ENCODE data around the gene IL1R2. TPM values are rescaled to one million over a fixed set of nuclear protein-coding genes. Genes with fewer than 3 reads are reported as not detected.

Gene IL1R2
- total and polyA plus RNA-seq, 4 donors = 7.3 to 902 (median 64.1) TPM

DNA sequence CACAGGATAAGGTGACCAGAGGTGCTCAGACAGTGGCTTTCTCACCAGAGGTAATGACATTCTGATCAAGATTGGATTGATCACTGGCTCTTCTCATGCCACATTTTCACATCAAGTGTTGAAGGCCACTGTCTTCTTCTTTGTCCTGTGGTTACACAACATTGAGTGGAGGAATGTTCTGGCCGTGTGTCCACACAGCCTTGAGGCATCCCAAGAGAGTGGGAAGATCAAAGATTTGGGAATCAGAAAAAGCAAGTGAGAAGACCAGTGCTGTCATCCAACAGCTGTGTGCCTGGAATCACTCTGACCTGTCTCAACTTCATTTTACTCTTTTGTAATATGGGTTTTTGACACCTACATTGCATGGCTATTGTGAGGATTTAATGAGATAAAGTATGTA, 67.4 kb downstream of the IL1R2 start:
- Histone ChIP-seq H3K9me3 (ENCODE audit: control insufficient read depth in 4 of 4, insufficient read depth in 3 of 4, low read length in 3 of 4) (no peaks in the 10 kb centered on the region), H3K9ac (ENCODE audit: insufficient read depth in 1 of 2, low read length in 2 of 2) (no peak overlapping the region), H3K36me3 (ENCODE audit: control insufficient read depth in 4 of 4, insufficient read depth in 4 of 4, low read length in 4 of 4) (no peaks in the 10 kb centered on the region), H3K4me3 (no peak overlapping the region), H3K4me1 (ENCODE audit: control insufficient read depth in 5 of 5, insufficient read depth in 5 of 5, low read length in 5 of 5) (peaks cover 9 to 68% (median 22%) of the 10 kb centered on the region in 5 donors), H3K27ac (ENCODE audit: low read depth in 1 of 2, low read length in 1 of 2) (no peak overlapping the region), H3K27me3 (ENCODE audit: control insufficient read depth in 3 of 3, insufficient read depth in 3 of 3, low read length in 2 of 3) (no peaks in the 10 kb centered on the region)
- TF ChIP-seq, protein P1, sequence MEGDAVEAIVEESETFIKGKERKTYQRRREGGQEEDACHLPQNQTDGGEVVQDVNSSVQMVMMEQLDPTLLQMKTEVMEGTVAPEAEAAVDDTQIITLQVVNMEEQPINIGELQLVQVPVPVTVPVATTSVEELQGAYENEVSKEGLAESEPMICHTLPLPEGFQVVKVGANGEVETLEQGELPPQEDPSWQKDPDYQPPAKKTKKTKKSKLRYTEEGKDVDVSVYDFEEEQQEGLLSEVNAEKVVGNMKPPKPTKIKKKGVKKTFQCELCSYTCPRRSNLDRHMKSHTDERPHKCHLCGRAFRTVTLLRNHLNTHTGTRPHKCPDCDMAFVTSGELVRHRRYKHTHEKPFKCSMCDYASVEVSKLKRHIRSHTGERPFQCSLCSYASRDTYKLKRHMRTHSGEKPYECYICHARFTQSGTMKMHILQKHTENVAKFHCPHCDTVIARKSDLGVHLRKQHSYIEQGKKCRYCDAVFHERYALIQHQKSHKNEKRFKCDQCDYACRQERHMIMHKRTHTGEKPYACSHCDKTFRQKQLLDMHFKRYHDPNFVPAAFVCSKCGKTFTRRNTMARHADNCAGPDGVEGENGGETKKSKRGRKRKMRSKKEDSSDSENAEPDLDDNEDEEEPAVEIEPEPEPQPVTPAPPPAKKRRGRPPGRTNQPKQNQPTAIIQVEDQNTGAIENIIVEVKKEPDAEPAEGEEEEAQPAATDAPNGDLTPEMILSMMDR (IDR thresholded peaks at IDR 0.05; ENCODE audit: control extremely low read depth, extremely low read depth) = no peak
- DNase-seq = no peak
- WGBS, 2 donors = 57 to 70% methylated on average over 1 of the region's 1 CpG
- no peak for ATAC-seq (ENCODE audit: insufficient read depth, low FRiP score)

DNA sequence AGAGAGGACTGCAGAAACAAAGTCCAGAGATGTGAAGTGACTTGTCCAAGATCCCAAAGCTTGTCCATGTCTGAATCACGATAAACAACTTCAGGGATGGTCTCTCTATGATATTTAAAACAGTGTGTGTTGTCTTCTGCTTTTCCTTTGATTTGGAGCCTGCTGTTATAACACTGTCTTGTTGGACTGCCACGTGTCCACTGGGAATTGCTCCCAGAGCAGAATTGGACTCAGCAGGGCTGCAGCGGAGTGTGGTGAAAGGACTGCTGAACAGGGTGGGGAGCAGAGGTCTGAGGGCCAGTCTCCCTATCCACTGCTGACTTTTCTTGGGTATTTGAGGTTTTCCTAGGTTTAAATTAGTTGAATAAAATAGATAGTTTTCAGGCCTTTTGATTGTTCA, 68.3 kb downstream of the IL1R2 start:
- peak in 1 of 3 donors; percentile 77 for DNase-seq
- Histone ChIP-seq H3K4me1 (ENCODE audit: control insufficient read depth in 5 of 5, insufficient read depth in 5 of 5, low read length in 5 of 5) (peaks cover 13 to 77% (median 30%) of the 10 kb centered on the region in 5 donors), H3K27ac (ENCODE audit: low read depth in 1 of 2, low read length in 1 of 2) (peak overlapping the region in 1 of 2 donors; percentile 58), H3K9ac (ENCODE audit: insufficient read depth in 1 of 2, low read length in 2 of 2) (no peak overlapping the region), H3K9me3 (ENCODE audit: control insufficient read depth in 4 of 4, insufficient read depth in 3 of 4, low read length in 3 of 4) (no peaks in the 10 kb centered on the region), H3K36me3 (ENCODE audit: control insufficient read depth in 4 of 4, insufficient read depth in 4 of 4, low read length in 4 of 4) (no peaks in the 10 kb centered on the region), H3K27me3 (ENCODE audit: control insufficient read depth in 3 of 3, insufficient read depth in 3 of 3, low read length in 2 of 3) (no peaks in the 10 kb centered on the region), H3K4me3 (no peak overlapping the region)
- TF ChIP-seq, protein P1 (IDR thresholded peaks at IDR 0.05; ENCODE audit: control extremely low read depth, extremely low read depth) = no peak
- WGBS, 2 donors = 81 to 91% methylated on average over 3 of the region's 3 CpGs
- ATAC-seq (ENCODE audit: insufficient read depth, low FRiP score) = no peak

DNA sequence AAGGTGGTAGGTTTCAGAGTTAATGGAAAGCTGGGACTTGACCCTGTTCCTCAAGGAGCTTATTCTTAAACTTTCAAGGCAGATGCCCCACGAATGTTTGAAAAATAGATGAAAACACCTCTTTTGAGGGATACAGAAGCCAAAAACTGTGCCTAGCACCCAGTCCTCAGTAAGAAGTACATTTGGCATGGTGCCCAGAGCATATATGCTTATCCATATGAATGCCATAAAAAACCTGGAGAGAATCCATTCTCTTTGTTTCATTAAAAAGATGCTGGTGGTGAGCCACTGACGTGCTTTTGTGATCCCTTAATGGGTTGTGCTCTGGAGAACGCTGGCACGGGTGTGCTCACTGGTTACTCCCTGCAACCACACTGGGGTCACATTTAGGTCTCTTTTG, 69.0 kb downstream of the IL1R2 start:
- no peaks in the 10 kb centered on the region for H3K9me3 ChIP-seq (ENCODE audit: control insufficient read depth in 4 of 4, insufficient read depth in 3 of 4, low read length in 3 of 4)
- no peak overlapping the region for H3K4me3 ChIP-seq
- no peak for ATAC-seq (ENCODE audit: insufficient read depth, low FRiP score)
- 92 to 97% methylated on average over 4 of the region's 4 CpGs for WGBS, 2 donors
- no peak for DNase-seq
- H3K27me3 ChIP-seq (ENCODE audit: control insufficient read depth in 3 of 3, insufficient read depth in 3 of 3, low read length in 2 of 3) = no peaks in the 10 kb centered on the region
- H3K4me1 ChIP-seq (ENCODE audit: control insufficient read depth in 5 of 5, insufficient read depth in 5 of 5, low read length in 5 of 5) = peaks cover 13 to 77% (median 37%) of the 10 kb centered on the region in 5 donors
- no peak overlapping the region for H3K9ac ChIP-seq (ENCODE audit: insufficient read depth in 1 of 2, low read length in 2 of 2)
- no peaks in the 10 kb centered on the region for H3K36me3 ChIP-seq (ENCODE audit: control insufficient read depth in 4 of 4, insufficient read depth in 4 of 4, low read length in 4 of 4)
- peak overlapping the region in 1 of 2 donors; percentile 26 for H3K27ac ChIP-seq (ENCODE audit: low read depth in 1 of 2, low read length in 1 of 2)
- TF ChIP-seq, protein P1 (IDR thresholded peaks at IDR 0.05; ENCODE audit: control extremely low read depth, extremely low read depth) = no peak

DNA sequence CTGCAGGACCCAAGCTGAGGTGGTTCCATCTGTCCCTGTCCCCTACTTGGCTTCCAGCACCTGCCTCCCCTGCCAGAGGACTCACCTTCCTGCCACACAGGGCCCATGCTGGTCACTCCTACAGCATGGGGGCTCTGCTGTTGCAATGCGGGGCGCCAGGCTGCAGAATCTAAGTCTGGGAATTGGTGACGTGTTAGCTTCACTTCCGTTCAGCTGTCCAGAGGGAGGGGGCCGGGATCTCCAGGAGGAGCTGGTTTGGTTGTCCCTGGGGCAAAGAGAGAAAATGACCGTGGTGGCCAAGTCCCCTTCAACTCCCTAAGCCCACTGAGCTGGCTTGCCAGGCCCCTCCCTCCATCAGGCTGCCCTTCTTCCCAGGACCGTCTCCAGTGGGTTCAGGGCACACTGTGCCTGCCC, 69.5 kb downstream of the IL1R2 start:
- Histone ChIP-seq H3K27ac (ENCODE audit: low read depth in 1 of 2, low read length in 1 of 2) (peak overlapping the region in 1 of 2 donors; percentile 50), H3K9me3 (ENCODE audit: control insufficient read depth in 4 of 4, insufficient read depth in 3 of 4, low read length in 3 of 4) (no peaks in the 10 kb centered on the region), H3K4me3 (no peak overlapping the region), H3K4me1 (ENCODE audit: control insufficient read depth in 5 of 5, insufficient read depth in 5 of 5, low read length in 5 of 5) (peaks cover 13 to 80% (median 37%) of the 10 kb centered on the region in 5 donors), H3K9ac (ENCODE audit: insufficient read depth in 1 of 2, low read length in 2 of 2) (no peak overlapping the region), H3K27me3 (ENCODE audit: control insufficient read depth in 3 of 3, insufficient read depth in 3 of 3, low read length in 2 of 3) (no peaks in the 10 kb centered on the region), H3K36me3 (ENCODE audit: control insufficient read depth in 4 of 4, insufficient read depth in 4 of 4, low read length in 4 of 4) (no peaks in the 10 kb centered on the region)
- 86 to 89% methylated on average over 7 of the region's 7 CpGs for WGBS, 2 donors
- TF ChIP-seq, protein P1 (IDR thresholded peaks at IDR 0.05; ENCODE audit: control extremely low read depth, extremely low read depth) = no peak
- ATAC-seq (ENCODE audit: insufficient read depth, low FRiP score) (no peak), DNase-seq (no peak)
